HepG2 (cell line): Measurements from ENCODE around the gene FAM118B. TPM values are rescaled to one million over a fixed set of nuclear protein-coding genes. Genes with fewer than 3 reads are reported as not detected.

ENCODE experiments used
- DNMT3B ChIP-seq: conservative IDR thresholded peaks from 2 replicates; pipeline ENCODE4 v1.6.1; 2016; ENCODE audit warnings: missing biosample characterization, control low read depth
- DR1 ChIP-seq: sonication (generic); formaldehyde crosslinking; IDR thresholded peaks from 2 replicates; pipeline ENCODE4 v1.8.0; 2021; ENCODE audit warnings: mild to moderate bottlenecking, missing genetic modification reagents, inconsistent platforms
- FOSL2 ChIP-seq: sonication (generic); formaldehyde crosslinking; IDR thresholded peaks from 2 replicates; pipeline ENCODE4 v1.4.0; 2020; ENCODE audit warnings: missing genetic modification reagents
- HNF4A ChIP-seq: sonication (generic); formaldehyde crosslinking; IDR thresholded peaks from 2 replicates; pipeline ENCODE4 v1.4.0; 2020; ENCODE audit warnings: missing genetic modification reagents
- KDM6A ChIP-seq: IDR thresholded peaks from 2 replicates; pipeline ENCODE4 v1.6.1; 2016; ENCODE audit warnings: low read depth
- NR2F6 ChIP-seq, 2 experiments: IDR thresholded peaks; 2 replicates each; pipeline ENCODE4 v1.6.1; 2016; ENCODE audit warnings: antibody characterized with exemption in 1 of 2, mild to moderate bottlenecking in 1 of 2
- SKI ChIP-seq: fragments of 450-650 bp; IDR thresholded peaks from one replicate; pipeline ENCODE4 v1.6.1; 2018; ENCODE audit warnings: mild to moderate bottlenecking; ENCODE audit not compliant: partially characterized antibody
- TBX2 ChIP-seq: sonication (generic); formaldehyde crosslinking; IDR thresholded peaks from 2 replicates; pipeline ENCODE4 v1.5.0; 2020; ENCODE audit warnings: missing genetic modification reagents, mild to moderate bottlenecking, borderline replicate concordance
- ZFP90 ChIP-seq: sonication (generic); formaldehyde crosslinking; IDR thresholded peaks from 2 replicates; pipeline ENCODE4 v1.8.0; 2022; ENCODE audit warnings: missing genetic modification reagents, mild to moderate bottlenecking, inconsistent platforms, borderline replicate concordance
- ZNF121 ChIP-seq: sonication (generic); formaldehyde crosslinking; IDR thresholded peaks from 2 replicates; pipeline ENCODE4 v1.5.0; 2020; ENCODE audit warnings: mild to moderate bottlenecking, missing genetic modification reagents
- ZNF772 ChIP-seq: sonication (generic); formaldehyde crosslinking; IDR thresholded peaks from 2 replicates; pipeline ENCODE4 v1.5.0; 2020; ENCODE audit warnings: mild to moderate bottlenecking, missing genetic modification reagents
- polyA plus RNA-seq, 8 experiments: library from polyadenylated mRNA; depleted of rRNA in 3 of 8; stranded (reverse) in 7 of 8; unstranded in 1 of 8; fragments of >200 nt; fragmentation: Illumina TruSeq in 4 of 8; extraction: Trizol in 4 of 8; gene quantifications; 2 replicates each; pipeline versions ENCODE4 v1.2.1 to v1.2.3, GENCODE V29; 2011 to 2016; ENCODE audit warnings: low read depth in 4 of 8, missing spikeins in 1 of 8, mixed read lengths in 1 of 8; ENCODE audit not compliant: insufficient read depth in 1 of 8
- total RNA-seq, 5 experiments: library from RNA; depleted of rRNA; stranded (reverse); fragments of >200 nt; fragmentation: Illumina TruSeq; extraction: Trizol; gene quantifications; 2 replicates each; pipeline ENCODE4 v1.2.3, GENCODE V29; 2016; ENCODE audit warnings: low read depth in 1 of 5
- TF ChIP-seq, protein P1 (sequence below): sonication (generic); formaldehyde crosslinking; IDR thresholded peaks from 2 replicates; pipeline ENCODE4 v1.9.0; 2021; ENCODE audit warnings: mild to moderate bottlenecking, missing genetic modification reagents
- TF ChIP-seq, protein P2 (sequence below): sonication (generic); formaldehyde crosslinking; IDR thresholded peaks from 2 replicates; pipeline ENCODE4 v1.4.0; 2020; ENCODE audit warnings: low read depth, mild to moderate bottlenecking, missing genetic modification reagents
- TF ChIP-seq, protein P3 (sequence below): sonication (generic); formaldehyde crosslinking; IDR thresholded peaks from 2 replicates; pipeline ENCODE4 v1.5.1; 2020; ENCODE audit warnings: mild to moderate bottlenecking, moderate library complexity, missing genetic modification reagents
- TF ChIP-seq, protein P4 (sequence below): sonication (generic); formaldehyde crosslinking; IDR thresholded peaks from 2 replicates; pipeline ENCODE4 v1.5.0; 2020; ENCODE audit warnings: mild to moderate bottlenecking, missing genetic modification reagents, borderline replicate concordance

FAM118B gene
- total and polyA plus RNA-seq, 2 of the 13 experiments (the other 11 are each of a cell fraction or from before 2014, with no cell fraction given) = 10.2 to 25.7 TPM

DNA sequence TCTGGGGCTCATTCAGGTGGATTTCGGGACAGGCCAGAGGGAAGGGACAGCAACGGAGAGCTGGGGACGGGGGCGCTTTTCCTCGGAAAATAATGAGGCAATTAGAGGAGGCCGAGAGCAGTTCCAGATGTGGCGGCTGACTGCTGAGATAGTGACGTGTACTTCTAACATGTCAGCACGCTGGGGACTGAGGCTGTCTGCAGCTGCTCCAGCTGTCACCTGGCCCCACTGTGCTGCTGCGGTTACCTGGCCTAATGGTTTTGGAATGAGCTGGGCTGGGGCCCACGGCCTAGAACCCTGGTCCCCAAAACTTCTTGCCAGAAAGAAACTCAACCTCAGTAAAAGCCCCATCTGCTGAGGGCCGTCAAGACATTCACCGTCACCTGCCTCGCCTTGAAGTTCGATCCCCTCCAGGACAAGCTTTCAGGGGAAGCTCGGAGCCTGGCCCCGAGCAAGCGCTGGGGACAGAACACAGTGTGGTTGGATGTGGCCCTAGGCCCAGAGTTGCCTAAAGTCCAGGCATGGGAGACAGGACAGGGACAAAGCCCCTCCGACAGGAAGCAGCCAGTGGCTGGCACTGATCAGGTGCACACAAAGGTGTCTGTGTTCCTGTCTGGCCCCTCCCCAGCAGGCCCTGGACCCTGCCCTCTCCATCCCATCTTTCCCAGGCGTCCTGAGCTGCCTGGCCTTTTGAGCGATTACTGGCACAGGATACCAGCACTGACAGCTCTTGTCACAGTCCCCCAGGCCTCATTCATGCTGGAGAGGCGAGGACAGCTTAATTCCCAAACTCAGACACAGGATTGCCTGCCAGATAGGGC is 22.3 kb upstream of the FAM118B start (continued):
- TF ChIP-seq, protein P1, sequence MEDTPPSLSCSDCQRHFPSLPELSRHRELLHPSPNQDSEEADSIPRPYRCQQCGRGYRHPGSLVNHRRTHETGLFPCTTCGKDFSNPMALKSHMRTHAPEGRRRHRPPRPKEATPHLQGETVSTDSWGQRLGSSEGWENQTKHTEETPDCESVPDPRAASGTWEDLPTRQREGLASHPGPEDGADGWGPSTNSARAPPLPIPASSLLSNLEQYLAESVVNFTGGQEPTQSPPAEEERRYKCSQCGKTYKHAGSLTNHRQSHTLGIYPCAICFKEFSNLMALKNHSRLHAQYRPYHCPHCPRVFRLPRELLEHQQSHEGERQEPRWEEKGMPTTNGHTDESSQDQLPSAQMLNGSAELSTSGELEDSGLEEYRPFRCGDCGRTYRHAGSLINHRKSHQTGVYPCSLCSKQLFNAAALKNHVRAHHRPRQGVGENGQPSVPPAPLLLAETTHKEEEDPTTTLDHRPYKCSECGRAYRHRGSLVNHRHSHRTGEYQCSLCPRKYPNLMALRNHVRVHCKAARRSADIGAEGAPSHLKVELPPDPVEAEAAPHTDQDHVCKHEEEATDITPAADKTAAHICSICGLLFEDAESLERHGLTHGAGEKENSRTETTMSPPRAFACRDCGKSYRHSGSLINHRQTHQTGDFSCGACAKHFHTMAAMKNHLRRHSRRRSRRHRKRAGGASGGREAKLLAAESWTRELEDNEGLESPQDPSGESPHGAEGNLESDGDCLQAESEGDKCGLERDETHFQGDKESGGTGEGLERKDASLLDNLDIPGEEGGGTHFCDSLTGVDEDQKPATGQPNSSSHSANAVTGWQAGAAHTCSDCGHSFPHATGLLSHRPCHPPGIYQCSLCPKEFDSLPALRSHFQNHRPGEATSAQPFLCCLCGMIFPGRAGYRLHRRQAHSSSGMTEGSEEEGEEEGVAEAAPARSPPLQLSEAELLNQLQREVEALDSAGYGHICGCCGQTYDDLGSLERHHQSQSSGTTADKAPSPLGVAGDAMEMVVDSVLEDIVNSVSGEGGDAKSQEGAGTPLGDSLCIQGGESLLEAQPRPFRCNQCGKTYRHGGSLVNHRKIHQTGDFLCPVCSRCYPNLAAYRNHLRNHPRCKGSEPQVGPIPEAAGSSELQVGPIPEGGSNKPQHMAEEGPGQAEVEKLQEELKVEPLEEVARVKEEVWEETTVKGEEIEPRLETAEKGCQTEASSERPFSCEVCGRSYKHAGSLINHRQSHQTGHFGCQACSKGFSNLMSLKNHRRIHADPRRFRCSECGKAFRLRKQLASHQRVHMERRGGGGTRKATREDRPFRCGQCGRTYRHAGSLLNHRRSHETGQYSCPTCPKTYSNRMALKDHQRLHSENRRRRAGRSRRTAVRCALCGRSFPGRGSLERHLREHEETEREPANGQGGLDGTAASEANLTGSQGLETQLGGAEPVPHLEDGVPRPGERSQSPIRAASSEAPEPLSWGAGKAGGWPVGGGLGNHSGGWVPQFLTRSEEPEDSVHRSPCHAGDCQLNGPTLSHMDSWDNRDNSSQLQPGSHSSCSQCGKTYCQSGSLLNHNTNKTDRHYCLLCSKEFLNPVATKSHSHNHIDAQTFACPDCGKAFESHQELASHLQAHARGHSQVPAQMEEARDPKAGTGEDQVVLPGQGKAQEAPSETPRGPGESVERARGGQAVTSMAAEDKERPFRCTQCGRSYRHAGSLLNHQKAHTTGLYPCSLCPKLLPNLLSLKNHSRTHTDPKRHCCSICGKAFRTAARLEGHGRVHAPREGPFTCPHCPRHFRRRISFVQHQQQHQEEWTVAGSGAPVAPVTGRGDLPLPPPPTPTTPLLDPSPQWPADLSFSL (CRISPR knock-in tag) = peak; percentile 46; the same call in 1 of the 2 replicates
- TF ChIP-seq TBX2 (CRISPR knock-in tag) (peak; percentile 98), FOSL2 (CRISPR knock-in tag) (peak; percentile 24; the same call in 1 of the 2 replicates), NR2F6 (IDR thresholded peaks at IDR 0.05) (peak; percentile 45; the same call in 1 of the 2 replicates), NR2F6 (CRISPR knock-in tag; IDR thresholded peaks at IDR 0.05) (peak; percentile 80), KDM6A (CRISPR knock-in tag) (peak; percentile 66; the same call in 1 of the 2 replicates), ZFP90 (0 out of 2 replicates have a peak, but pooled peaks have one; percentile 56), DR1 (peak; percentile 56; the same call in 1 of the 2 replicates), SKI (peak; percentile 92), HNF4A (CRISPR knock-in tag) (peak; percentile 96), DNMT3B (CRISPR knock-in tag) (no peak), ZNF772 (peak; percentile 87), ZNF121 (CRISPR knock-in tag) (no peak)
- TF ChIP-seq, protein P2, sequence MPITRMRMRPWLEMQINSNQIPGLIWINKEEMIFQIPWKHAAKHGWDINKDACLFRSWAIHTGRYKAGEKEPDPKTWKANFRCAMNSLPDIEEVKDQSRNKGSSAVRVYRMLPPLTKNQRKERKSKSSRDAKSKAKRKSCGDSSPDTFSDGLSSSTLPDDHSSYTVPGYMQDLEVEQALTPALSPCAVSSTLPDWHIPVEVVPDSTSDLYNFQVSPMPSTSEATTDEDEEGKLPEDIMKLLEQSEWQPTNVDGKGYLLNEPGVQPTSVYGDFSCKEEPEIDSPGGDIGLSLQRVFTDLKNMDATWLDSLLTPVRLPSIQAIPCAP (CRISPR knock-in tag) = no peak
- TF ChIP-seq, protein P3, sequence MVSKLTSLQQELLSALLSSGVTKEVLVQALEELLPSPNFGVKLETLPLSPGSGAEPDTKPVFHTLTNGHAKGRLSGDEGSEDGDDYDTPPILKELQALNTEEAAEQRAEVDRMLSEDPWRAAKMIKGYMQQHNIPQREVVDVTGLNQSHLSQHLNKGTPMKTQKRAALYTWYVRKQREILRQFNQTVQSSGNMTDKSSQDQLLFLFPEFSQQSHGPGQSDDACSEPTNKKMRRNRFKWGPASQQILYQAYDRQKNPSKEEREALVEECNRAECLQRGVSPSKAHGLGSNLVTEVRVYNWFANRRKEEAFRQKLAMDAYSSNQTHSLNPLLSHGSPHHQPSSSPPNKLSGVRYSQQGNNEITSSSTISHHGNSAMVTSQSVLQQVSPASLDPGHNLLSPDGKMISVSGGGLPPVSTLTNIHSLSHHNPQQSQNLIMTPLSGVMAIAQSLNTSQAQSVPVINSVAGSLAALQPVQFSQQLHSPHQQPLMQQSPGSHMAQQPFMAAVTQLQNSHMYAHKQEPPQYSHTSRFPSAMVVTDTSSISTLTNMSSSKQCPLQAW (CRISPR knock-in tag) = peak; percentile 73
- TF ChIP-seq, protein P4, sequence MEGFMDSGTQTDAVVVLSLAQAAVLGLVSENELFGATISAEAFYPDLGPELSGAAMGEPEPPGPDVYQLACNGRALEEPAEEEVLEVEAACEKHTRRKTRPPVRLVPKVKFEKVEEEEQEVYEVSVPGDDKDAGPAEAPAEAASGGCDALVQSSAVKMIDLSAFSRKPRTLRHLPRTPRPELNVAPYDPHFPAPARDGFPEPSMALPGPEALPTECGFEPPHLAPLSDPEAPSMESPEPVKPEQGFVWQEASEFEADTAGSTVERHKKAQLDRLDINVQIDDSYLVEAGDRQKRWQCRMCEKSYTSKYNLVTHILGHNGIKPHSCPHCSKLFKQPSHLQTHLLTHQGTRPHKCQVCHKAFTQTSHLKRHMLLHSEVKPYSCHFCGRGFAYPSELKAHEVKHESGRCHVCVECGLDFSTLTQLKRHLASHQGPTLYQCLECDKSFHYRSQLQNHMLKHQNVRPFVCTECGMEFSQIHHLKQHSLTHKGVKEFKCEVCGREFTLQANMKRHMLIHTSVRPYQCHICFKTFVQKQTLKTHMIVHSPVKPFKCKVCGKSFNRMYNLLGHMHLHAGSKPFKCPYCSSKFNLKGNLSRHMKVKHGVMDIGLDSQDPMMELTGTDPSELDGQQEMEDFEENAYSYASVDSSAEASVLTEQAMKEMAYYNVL (CRISPR knock-in tag) = peak; percentile 87
